GM21619 (cell line): ENCODE results near the gene IFNK.
A peak's percentile ranks its signal among the peaks of the same experiment; 100 is the strongest.

ENCODE experiments used
- ATAC-seq: cut with Tn5 transposase; IDR thresholded peaks from one replicate; pipeline ENCODE4 v1.9.1; 2021; ENCODE audit not compliant: unreplicated experiment

Gene IFNK

DNA sequence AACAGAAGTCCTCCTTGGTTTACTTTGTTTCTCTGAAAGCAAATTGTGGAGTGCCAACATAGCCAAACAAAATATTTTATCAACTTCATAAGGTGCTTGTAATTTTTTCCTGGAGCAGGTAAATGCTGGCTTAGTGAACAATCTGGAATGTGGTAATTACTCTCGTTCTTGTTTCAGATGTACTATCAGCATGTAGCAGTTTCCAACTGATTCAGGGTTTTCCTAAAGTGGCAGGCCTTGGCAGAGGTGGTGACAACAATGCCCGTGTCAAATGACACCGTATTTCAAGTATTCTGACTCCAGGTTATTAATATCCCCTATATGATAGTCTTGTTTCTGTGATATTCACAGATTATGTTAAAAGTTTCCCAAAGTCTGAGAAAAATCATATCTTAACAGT lies 48.0 kb downstream of the IFNK start:
- no peak for ATAC-seq

DNA sequence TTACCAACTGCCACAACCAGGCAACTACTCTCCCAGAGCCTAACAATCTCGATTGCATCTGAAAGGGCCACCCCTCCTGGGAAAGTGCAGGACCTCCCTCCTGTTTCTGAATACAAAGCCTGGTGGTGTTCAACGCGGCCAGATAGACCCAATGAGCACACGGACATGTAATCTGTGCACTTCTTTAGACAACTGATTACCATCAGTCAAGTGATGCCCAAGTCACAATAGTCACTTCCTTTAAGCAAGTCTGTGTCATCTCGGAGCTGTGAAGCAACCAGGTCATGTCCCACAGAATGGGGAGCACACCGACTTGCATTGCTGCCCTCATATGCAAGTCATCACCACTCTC lies 48.5 kb downstream of the IFNK start:
- peak; percentile 37 for ATAC-seq

DNA sequence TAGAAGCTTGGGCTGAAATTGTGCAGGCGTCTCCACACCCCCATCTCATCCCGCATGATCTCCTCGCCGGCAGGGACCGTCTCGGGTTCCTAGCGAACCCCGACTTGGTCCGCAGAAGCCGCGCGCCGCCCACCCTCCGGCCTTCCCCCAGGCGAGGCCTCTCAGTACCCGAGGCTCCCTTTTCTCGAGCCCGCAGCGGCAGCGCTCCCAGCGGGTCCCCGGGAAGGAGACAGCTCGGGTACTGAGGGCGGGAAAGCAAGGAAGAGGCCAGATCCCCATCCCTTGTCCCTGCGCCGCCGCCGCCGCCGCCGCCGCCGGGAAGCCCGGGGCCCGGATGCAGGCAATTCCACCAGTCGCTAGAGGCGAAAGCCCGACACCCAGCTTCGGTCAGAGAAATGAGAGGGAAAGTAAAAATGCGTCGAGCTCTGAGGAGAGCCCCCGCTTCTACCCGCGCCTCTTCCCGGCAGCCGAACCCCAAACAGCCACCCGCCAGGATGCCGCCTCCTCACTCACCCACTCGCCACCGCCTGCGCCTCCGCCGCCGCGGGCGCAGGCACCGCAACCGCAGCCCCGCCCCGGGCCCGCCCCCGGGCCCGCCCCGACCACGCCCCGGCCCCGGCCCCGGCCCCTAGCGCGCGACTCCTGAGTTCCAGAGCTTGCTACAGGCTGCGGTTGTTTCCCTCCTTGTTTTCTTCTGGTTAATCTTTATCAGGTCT lies 49.0 kb downstream of the IFNK start, which contains the start of gene C9orf72:
TSS of gene C9orf72 (minus strand) at position 564 of the 716 bp plus-strand sequence. CDS start 6,361 bp downstream, outside the sequence.
- peak; percentile 64 for ATAC-seq

DNA sequence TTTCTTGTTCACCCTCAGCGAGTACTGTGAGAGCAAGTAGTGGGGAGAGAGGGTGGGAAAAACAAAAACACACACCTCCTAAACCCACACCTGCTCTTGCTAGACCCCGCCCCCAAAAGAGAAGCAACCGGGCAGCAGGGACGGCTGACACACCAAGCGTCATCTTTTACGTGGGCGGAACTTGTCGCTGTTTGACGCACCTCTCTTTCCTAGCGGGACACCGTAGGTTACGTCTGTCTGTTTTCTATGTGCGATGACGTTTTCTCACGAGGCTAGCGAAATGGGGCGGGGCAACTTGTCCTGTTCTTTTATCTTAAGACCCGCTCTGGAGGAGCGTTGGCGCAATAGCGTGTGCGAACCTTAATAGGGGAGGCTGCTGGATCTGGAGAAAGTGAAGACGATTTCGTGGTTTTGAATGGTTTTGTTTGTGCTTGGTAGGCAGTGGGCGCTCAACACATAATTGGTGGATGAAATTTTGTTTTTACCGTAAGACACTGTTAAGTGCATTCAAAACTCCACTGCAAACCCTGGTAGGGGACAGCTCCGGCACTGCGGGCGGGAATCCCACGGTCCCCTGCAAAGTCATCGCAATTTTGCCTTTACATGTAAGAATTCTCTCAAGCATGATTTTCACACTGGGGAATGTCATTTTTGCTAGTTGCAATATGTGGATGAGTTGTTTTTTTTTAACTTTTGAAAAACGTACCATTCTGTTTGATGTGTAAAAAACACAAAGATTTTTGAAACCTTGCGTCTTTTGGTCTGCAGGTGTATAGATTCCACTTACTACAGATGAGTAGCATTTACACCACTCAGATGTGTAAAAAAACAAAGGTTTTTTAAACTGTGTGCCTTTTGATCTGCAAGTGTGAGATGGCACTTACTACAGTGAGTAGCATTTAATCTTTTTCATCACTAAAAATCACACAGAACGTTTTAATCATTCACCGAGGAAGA lies 49.8 kb downstream of the IFNK start:
- peak; percentile 84 for ATAC-seq
